WTC11 (cell line): ENCODE data around the gene EEFSEC. TPM values are rescaled to one million over a fixed set of nuclear protein-coding genes. Genes with fewer than 3 reads are reported as not detected.

Source experiments
- ATF2 ChIP-seq: sonication (generic); formaldehyde crosslinking; IDR thresholded peaks from 2 replicates; pipeline ENCODE4 v1.8.1; 2022; ENCODE audit warnings: low read depth, missing genetic modification reagents, borderline replicate concordance
- CDX4 ChIP-seq: fragments of 250-450 bp; sonication (Bioruptor Pico); IDR thresholded peaks from 2 replicates; pipeline ENCODE4 v1.9.0; 2021; ENCODE audit warnings: moderate library complexity, mild to moderate bottlenecking, inconsistent platforms, borderline replicate concordance
- CTCF ChIP-seq: fragments of 200-600 bp; IDR thresholded peaks from 2 replicates; pipeline ENCODE4 v1.8.0; 2022; ENCODE audit warnings: antibody characterized with exemption
- E2F1 ChIP-seq: sonication (generic); formaldehyde crosslinking; IDR thresholded peaks from 2 replicates; pipeline ENCODE4 v1.8.0; 2022; ENCODE audit warnings: mild to moderate bottlenecking, missing genetic modification reagents
- E2F5 ChIP-seq: sonication (generic); formaldehyde crosslinking; IDR thresholded peaks from 2 replicates; pipeline ENCODE4 v1.8.1; 2022; ENCODE audit warnings: mild to moderate bottlenecking, moderate library complexity, missing genetic modification reagents
- ESRRA ChIP-seq: sonication (generic); formaldehyde crosslinking; IDR thresholded peaks from 2 replicates; pipeline ENCODE4 v1.8.1; 2022; ENCODE audit warnings: mild to moderate bottlenecking, missing genetic modification reagents, borderline replicate concordance
- FOXJ3 ChIP-seq: sonication (generic); formaldehyde crosslinking; IDR thresholded peaks from 2 replicates; pipeline ENCODE4 v1.9.0; 2021; ENCODE audit warnings: missing genetic modification reagents, mild to moderate bottlenecking, borderline replicate concordance
- FOXP1 ChIP-seq: sonication (generic); formaldehyde crosslinking; IDR thresholded peaks from 2 replicates; pipeline ENCODE4 v1.8.0; 2022; ENCODE audit warnings: missing genetic modification reagents, mild to moderate bottlenecking, moderate library complexity, borderline replicate concordance
- FOXP4 ChIP-seq: sonication (generic); formaldehyde crosslinking; IDR thresholded peaks from 2 replicates; pipeline ENCODE4 v1.8.0; 2022; ENCODE audit warnings: mild to moderate bottlenecking, missing genetic modification reagents
- NFE2L1 ChIP-seq: sonication (generic); formaldehyde crosslinking; IDR thresholded peaks from 2 replicates; pipeline ENCODE4 v1.8.1; 2023; ENCODE audit warnings: missing genetic modification reagents
- NR3C1 ChIP-seq: sonication (generic); formaldehyde crosslinking; conservative IDR thresholded peaks from 2 replicates; pipeline ENCODE4 v1.8.1; 2023; ENCODE audit warnings: low read depth, mild to moderate bottlenecking, missing genetic modification reagents
- RORB ChIP-seq: fragments of 250-450 bp; sonication (Bioruptor Pico); IDR thresholded peaks from 2 replicates; pipeline ENCODE4 v1.9.0; 2021; ENCODE audit warnings: mild to moderate bottlenecking
- SMAD3 ChIP-seq: sonication (generic); formaldehyde crosslinking; IDR thresholded peaks from 2 replicates; pipeline ENCODE4 v1.8.0; 2022; ENCODE audit warnings: missing genetic modification reagents, mild to moderate bottlenecking, borderline replicate concordance
- SP1 ChIP-seq: sonication (generic); formaldehyde crosslinking; conservative IDR thresholded peaks from 2 replicates; pipeline ENCODE4 v1.8.1; 2022; ENCODE audit warnings: missing genetic modification reagents
- TCF7 ChIP-seq: sonication (generic); formaldehyde crosslinking; IDR thresholded peaks from 2 replicates; pipeline ENCODE4 v1.8.0; 2022; ENCODE audit warnings: mild to moderate bottlenecking, low read depth, missing genetic modification reagents, moderate library complexity
- USF1 ChIP-seq: sonication (generic); formaldehyde crosslinking; IDR thresholded peaks from 2 replicates; pipeline ENCODE4 v1.8.0; 2022; ENCODE audit warnings: mild to moderate bottlenecking, missing genetic modification reagents
- ZNF423 ChIP-seq: fragments of 250-450 bp; sonication (Bioruptor Pico); IDR thresholded peaks from 2 replicates; pipeline ENCODE4 v2.1.2; 2022; ENCODE audit warnings: mild to moderate bottlenecking, moderate library complexity
- ZNF425 ChIP-seq: fragments of 250-450 bp; sonication (Bioruptor Pico); conservative IDR thresholded peaks from 2 replicates; pipeline ENCODE4 v1.9.0; 2021; ENCODE audit warnings: mild to moderate bottlenecking
- ZNF512 ChIP-seq: sonication (generic); formaldehyde crosslinking; IDR thresholded peaks from 2 replicates; pipeline ENCODE4 v1.8.1; 2022; ENCODE audit warnings: missing genetic modification reagents, borderline replicate concordance
- ZNF671 ChIP-seq: fragments of 250-450 bp; sonication (Bioruptor Pico); IDR thresholded peaks from 2 replicates; pipeline ENCODE4 v1.8.0; 2021; ENCODE audit warnings: mild to moderate bottlenecking
- ZSCAN18 ChIP-seq: fragments of 250-450 bp; sonication (Bioruptor Pico); IDR thresholded peaks from 2 replicates; pipeline ENCODE4 v2.1.2; 2022; ENCODE audit warnings: mild to moderate bottlenecking, moderate library complexity
- total RNA-seq: library from RNA; stranded (reverse); gene quantifications from 3 replicates; pipeline ENCODE4 v1.2.3, GENCODE V29; 2021

The EEFSEC gene
- total RNA-seq, 1 experiment from 2014 or later: 13.7 TPM

- no peak for TF ChIP-seq ZNF512 (CRISPR knock-in tag)
- no peak for TF ChIP-seq FOXP4 (CRISPR knock-in tag)
- no peak for TF ChIP-seq USF1
- TF ChIP-seq TCF7 (CRISPR knock-in tag): no peak
- TF ChIP-seq ESRRA (CRISPR knock-in tag): no peak
- no peak for TF ChIP-seq ZNF423
- no peak for TF ChIP-seq E2F1 (CRISPR knock-in tag)
- peak; percentile 69; the same call in 1 of the 2 replicates for TF ChIP-seq E2F5 (CRISPR knock-in tag)
- TF ChIP-seq NFE2L1: no peak
- TF ChIP-seq FOXP1 (CRISPR knock-in tag): peak; percentile 57; the same call in 1 of the 2 replicates
- peak; percentile 84; the same call in 1 of the 2 replicates for TF ChIP-seq NR3C1 (CRISPR knock-in tag)
- no peak for TF ChIP-seq CDX4
- no peak for TF ChIP-seq RORB
- TF ChIP-seq SMAD3 (CRISPR knock-in tag): 0 out of 2 replicates have a peak, but pooled peaks have one; percentile 30
- TF ChIP-seq FOXJ3 (CRISPR knock-in tag): no peak
- TF ChIP-seq ATF2 (CRISPR knock-in tag): no peak
- no peak for TF ChIP-seq CTCF
- TF ChIP-seq ZSCAN18 (CRISPR knock-in tag): no peak
- TF ChIP-seq SP1: peak; percentile 86
- no peak for TF ChIP-seq ZNF425 (CRISPR knock-in tag)
- no peak for TF ChIP-seq ZNF671 (CRISPR knock-in tag)
Observed at GRCh38 chr3:128123538-128124368, 29.5 kb upstream of the EEFSEC start, which contains the start of gene RUVBL1 (continued).
